Measurements from ENCODE around the gene DNAH17. TPM values are rescaled to one million over a fixed set of nuclear protein-coding genes. Genes with fewer than 3 reads are reported as not detected.

DNAH17 gene
- total and polyA plus RNA-seq, 2 of the 13 experiments (the other 11 are each of a cell fraction or from before 2014, with no cell fraction given): 0.86 to 1.6 TPM

DNA sequence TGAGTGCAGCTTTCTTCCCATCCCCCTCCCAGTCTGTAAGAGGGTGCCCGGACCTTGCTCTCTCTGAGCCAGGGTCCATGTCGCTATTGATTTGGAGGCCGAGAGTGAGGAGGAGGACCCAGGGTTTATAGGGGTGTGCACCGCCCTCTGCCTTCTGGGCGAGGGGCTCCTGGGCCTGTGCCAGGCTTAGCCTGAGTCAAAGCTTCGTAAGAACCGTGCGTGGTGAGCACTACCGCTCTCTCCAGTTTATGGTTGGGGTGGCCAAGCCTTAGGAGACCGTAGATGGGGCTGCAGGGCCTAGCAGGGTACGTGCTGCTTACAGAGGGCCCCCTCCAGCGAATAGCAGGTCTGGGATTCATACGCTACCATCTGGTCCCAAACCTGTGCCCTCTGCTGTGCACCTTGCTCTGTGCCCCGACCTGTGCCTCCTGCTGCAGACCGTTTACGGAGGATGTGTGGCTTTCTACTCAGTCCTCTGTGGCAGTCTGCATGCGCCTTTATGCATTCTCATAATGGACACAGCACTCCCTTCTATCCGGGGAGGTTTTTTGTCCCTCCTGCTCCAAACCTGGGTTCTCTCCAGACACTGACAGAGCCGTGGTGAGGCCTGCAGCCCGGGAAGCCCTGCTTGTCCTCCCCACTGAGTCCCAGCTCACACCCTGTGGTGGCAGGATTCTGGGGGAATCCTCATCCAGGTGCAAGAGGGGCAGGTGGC is 144.0 kb downstream of the DNAH17 start (continued):
- TF ChIP-seq, protein P1, sequence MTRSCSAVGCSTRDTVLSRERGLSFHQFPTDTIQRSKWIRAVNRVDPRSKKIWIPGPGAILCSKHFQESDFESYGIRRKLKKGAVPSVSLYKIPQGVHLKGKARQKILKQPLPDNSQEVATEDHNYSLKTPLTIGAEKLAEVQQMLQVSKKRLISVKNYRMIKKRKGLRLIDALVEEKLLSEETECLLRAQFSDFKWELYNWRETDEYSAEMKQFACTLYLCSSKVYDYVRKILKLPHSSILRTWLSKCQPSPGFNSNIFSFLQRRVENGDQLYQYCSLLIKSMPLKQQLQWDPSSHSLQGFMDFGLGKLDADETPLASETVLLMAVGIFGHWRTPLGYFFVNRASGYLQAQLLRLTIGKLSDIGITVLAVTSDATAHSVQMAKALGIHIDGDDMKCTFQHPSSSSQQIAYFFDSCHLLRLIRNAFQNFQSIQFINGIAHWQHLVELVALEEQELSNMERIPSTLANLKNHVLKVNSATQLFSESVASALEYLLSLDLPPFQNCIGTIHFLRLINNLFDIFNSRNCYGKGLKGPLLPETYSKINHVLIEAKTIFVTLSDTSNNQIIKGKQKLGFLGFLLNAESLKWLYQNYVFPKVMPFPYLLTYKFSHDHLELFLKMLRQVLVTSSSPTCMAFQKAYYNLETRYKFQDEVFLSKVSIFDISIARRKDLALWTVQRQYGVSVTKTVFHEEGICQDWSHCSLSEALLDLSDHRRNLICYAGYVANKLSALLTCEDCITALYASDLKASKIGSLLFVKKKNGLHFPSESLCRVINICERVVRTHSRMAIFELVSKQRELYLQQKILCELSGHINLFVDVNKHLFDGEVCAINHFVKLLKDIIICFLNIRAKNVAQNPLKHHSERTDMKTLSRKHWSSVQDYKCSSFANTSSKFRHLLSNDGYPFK (CRISPR knock-in tag; IDR thresholded peaks at IDR 0.05; ENCODE audit: borderline replicate concordance): peak; percentile 67; the same call in 1 of the 2 replicates
- TF ChIP-seq RFX5 (IDR thresholded peaks at IDR 0.05; ENCODE audit: low read depth, low read length): no peak
- no peak for TF ChIP-seq SIN3A (IDR thresholded peaks at IDR 0.05; ENCODE audit: borderline replicate concordance, low read depth, low read length)
- TF ChIP-seq BORCS8-MEF2B (CRISPR knock-in tag; IDR thresholded peaks at IDR 0.05): peak; percentile 80; the same call in 1 of the 2 replicates
- no peak for TF ChIP-seq ISL2 (CRISPR knock-in tag; IDR thresholded peaks at IDR 0.05)
- no peak for TF ChIP-seq ZNF563 (CRISPR knock-in tag; IDR thresholded peaks at IDR 0.05)
- TF ChIP-seq RXRB (CRISPR knock-in tag; IDR thresholded peaks at IDR 0.05; ENCODE audit: borderline replicate concordance): 0 out of 2 replicates have a peak, but pooled peaks have one; percentile 42
- no peak for TF ChIP-seq ZNF34 (CRISPR knock-in tag; IDR thresholded peaks at IDR 0.05; ENCODE audit: borderline replicate concordance)
- TF ChIP-seq HNF4G (IDR thresholded peaks at IDR 0.05; ENCODE audit: borderline replicate concordance, low read depth, low read length): peak; percentile 96
- peak; percentile 89 for TF ChIP-seq HNF4G (CRISPR knock-in tag; IDR thresholded peaks at IDR 0.05; ENCODE audit: borderline replicate concordance, low read depth)
- peak; percentile 61; the same call in 1 of the 2 replicates for TF ChIP-seq MTF2 (CRISPR knock-in tag; IDR thresholded peaks at IDR 0.05; ENCODE audit: borderline replicate concordance)
- TF ChIP-seq PHB2 (IDR thresholded peaks at IDR 0.05; ENCODE audit: partially characterized antibody): no peak
- 0 out of 2 replicates have a peak, but pooled peaks have one; percentile 17 for TF ChIP-seq CEBPG (CRISPR knock-in tag; IDR thresholded peaks at IDR 0.05)
- TF ChIP-seq SRY (CRISPR knock-in tag; IDR thresholded peaks at IDR 0.05): no peak
- no peak for TF ChIP-seq SCMH1 (CRISPR knock-in tag; IDR thresholded peaks at IDR 0.05; ENCODE audit: borderline replicate concordance)
- TF ChIP-seq RBAK (CRISPR knock-in tag; IDR thresholded peaks at IDR 0.05): no peak
- no peak for TF ChIP-seq ZNF510 (CRISPR knock-in tag; IDR thresholded peaks at IDR 0.05; ENCODE audit: low read depth)
- TF ChIP-seq ZBTB42 (CRISPR knock-in tag; IDR thresholded peaks at IDR 0.05): no peak
- TF ChIP-seq, protein P2, sequence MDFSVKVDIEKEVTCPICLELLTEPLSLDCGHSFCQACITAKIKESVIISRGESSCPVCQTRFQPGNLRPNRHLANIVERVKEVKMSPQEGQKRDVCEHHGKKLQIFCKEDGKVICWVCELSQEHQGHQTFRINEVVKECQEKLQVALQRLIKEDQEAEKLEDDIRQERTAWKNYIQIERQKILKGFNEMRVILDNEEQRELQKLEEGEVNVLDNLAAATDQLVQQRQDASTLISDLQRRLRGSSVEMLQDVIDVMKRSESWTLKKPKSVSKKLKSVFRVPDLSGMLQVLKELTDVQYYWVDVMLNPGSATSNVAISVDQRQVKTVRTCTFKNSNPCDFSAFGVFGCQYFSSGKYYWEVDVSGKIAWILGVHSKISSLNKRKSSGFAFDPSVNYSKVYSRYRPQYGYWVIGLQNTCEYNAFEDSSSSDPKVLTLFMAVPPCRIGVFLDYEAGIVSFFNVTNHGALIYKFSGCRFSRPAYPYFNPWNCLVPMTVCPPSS (IDR thresholded peaks at IDR 0.05): no peak
- no peak for TF ChIP-seq DR1 (CRISPR knock-in tag; IDR thresholded peaks at IDR 0.05)
- peak; percentile 88 for TF ChIP-seq ONECUT2 (CRISPR knock-in tag; IDR thresholded peaks at IDR 0.05)
- no peak for TF ChIP-seq NFYC (CRISPR knock-in tag; IDR thresholded peaks at IDR 0.05)
- no peak for TF ChIP-seq ZSCAN9 (CRISPR knock-in tag; IDR thresholded peaks at IDR 0.05; ENCODE audit: borderline replicate concordance)
- peak; percentile 82; the same call in 1 of the 2 replicates for TF ChIP-seq ZNF30 (CRISPR knock-in tag; IDR thresholded peaks at IDR 0.05)
- TF ChIP-seq NFKB2 (CRISPR knock-in tag; IDR thresholded peaks at IDR 0.05; ENCODE audit: borderline replicate concordance): no peak
- no peak for TF ChIP-seq ZSCAN12 (CRISPR knock-in tag; IDR thresholded peaks at IDR 0.05)
- TF ChIP-seq ZSCAN29 (CRISPR knock-in tag; conservative IDR thresholded peaks at IDR 0.05): no peak
- TF ChIP-seq, protein P3, sequence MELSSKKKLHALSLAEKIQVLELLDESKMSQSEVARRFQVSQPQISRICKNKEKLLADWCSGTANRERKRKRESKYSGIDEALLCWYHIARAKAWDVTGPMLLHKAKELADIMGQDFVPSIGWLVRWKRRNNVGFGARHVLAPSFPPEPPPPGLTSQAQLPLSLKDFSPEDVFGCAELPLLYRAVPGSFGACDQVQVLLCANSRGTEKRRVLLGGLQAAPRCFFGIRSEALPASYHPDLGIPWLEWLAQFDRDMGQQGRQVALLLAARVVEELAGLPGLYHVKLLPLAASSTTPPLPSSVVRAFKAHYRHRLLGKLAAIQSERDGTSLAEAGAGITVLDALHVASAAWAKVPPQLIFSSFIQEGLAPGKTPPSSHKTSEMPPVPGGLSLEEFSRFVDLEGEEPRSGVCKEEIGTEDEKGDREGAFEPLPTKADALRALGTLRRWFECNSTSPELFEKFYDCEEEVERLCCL (CRISPR knock-in tag; IDR thresholded peaks at IDR 0.05; ENCODE audit: borderline replicate concordance): no peak

All from HepG2 (cell line).